Breast epithelium (tissue), 4 donors: Measurements from ENCODE around the gene PDRG1. TPM values are rescaled to one million over a fixed set of nuclear protein-coding genes. Genes with fewer than 3 reads are reported as not detected.

Experiments
- DNase-seq, 2 donors: peaks; one replicate each; pipeline ENCODE4 v3.0.0-alpha.2; 2019; ENCODE audit warnings: low spot score in 2 of 2
- H3K27ac ChIP-seq, 2 donors: fragments of 200-600 bp; sonication (generic) in 1 of 2; one replicate each; pipeline ENCODE4 v1.5.1; 2016 to 2019; ENCODE audit warnings: mild to moderate bottlenecking in 1 of 2
- H3K27me3 ChIP-seq, 2 donors: fragments of 200-600 bp; sonication (generic) in 1 of 2; one replicate each; pipeline versions ENCODE4 v1.5.1 to v1.6.0; 2017 to 2019; ENCODE audit warnings: control low read depth in 1 of 2, mild to moderate bottlenecking in 1 of 2
- H3K36me3 ChIP-seq: fragments of 200-600 bp; one replicate; pipeline ENCODE4 v1.5.1; 2019
- H3K4me1 ChIP-seq, 2 donors: fragments of 200-600 bp; sonication (generic); one replicate each; pipeline ENCODE4 v1.5.1; 2016 to 2019; ENCODE audit warnings: control low read depth in 1 of 2
- H3K4me3 ChIP-seq, 3 donors: fragments of 200-600 bp; sonication (generic); 1 replicate in 2 of 3; 2 replicates in 1 of 3; pipeline ENCODE4 v1.5.1; 2016 to 2019; ENCODE audit warnings: mild to moderate bottlenecking in 3 of 3, moderate library complexity in 2 of 3
- H3K9me3 ChIP-seq, 2 donors: fragments of 200-600 bp; sonication (generic) in 1 of 2; one replicate each; pipeline ENCODE4 v1.5.1; 2016 to 2019; ENCODE audit warnings: control low read depth in 1 of 2
- POLR2A ChIP-seq: fragments of 450-650 bp; IDR thresholded peaks from one replicate; pipeline ENCODE4 v1.6.1; 2016; ENCODE audit warnings: antibody characterized with exemption, mild to moderate bottlenecking, moderate library complexity
- POLR2AphosphoS5 ChIP-seq, 3 donors: sonication (generic); formaldehyde crosslinking; IDR thresholded peaks; one replicate each; pipeline ENCODE4 v1.6.1; 2017; ENCODE audit warnings: antibody characterized with exemption in 3 of 3
- intact Hi-C: fragments of 100-400 bp; cut with DNase I; formaldehyde crosslinking; loops from one replicate; pipeline ENCODE4 v1.15.1; 2023; ENCODE audit warnings: low total_unique reads
- total RNA-seq, 3 donors: library from RNA; depleted of rRNA; stranded (reverse); fragments of >200 nt; gene quantifications; one replicate each; pipeline ENCODE4 v1.1.0, GENCODE V29; 2016
- TF ChIP-seq, protein P1 (sequence below), 3 donors: fragments of 450-650 bp; IDR thresholded peaks; one replicate each; pipeline ENCODE4 v1.5.1; 2016 to 2017; ENCODE audit warnings: antibody characterized with exemption in 3 of 3, mild to moderate bottlenecking in 3 of 3, moderate library complexity in 3 of 3

Gene PDRG1
- total RNA-seq, result 10 to 100 TPM in 1 of 3 donors, 1 to 10 TPM in 2; 5.1 to 11.1 (median 9.8) TPM

DNA sequence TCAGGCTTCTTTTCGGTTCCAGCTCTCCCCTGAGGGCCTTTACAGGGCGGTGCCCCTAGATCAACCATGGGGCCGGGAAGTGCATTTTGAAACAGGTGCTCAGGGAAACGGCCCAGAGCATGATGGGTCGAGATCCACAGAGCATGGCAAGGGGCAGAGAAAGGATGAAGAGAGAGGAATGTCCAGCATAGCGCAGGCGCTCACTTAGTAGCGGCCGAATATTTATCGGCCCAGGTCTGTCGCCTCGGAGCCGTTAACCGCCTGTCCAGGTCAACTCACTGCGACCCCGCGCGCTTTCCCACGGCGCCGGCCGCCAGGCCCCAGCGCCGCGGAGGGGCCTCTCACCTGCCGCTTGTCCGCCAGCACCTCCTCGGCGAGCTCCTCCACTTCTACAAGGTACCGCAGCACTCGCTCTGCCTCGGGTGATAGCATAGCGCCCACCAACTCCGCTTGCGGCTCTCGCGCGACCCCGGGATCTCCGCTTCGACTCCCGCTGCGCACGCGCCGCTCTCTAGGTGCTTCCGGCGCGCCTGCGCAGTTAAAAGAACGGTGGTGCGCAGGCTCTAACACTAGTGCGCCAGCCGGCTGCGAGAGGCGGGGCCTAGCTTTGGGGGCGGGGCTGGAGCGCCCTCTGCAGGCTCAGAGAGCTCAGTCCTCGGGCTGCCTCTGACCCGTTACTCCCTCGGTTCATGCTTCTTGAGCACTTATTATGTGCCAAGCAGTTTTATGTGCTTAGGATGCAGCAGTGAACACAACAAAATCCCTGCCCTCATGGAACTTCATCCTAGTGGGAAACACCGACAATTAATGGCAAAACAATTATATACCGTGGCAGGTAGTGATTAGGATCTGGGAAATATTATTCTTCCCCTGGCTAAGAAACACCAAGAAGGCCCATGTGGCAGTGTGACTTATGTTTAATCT lies at the start of gene PDRG1:
Gene PDRG1, minus strand, starts transcription at position 517 of the 924 bp plus-strand sequence. Its CDS starts 85 bp downstream, at position 432.
- peaks cover 0 to 9% of the 10 kb centered on the region in 2 donors for H3K27me3 ChIP-seq
- peaks cover 5 to 12% of the 10 kb centered on the region in 2 donors for H3K4me1 ChIP-seq
- H3K36me3 ChIP-seq, result peaks cover 10% of the 10 kb centered on the region
- H3K9me3 ChIP-seq, result no peaks in the 10 kb centered on the region
- peak; percentile 89 to 96 for DNase-seq
- H3K4me3 ChIP-seq, result peak within 1 kb of the TSS; percentile 73 to 94 (median 86)
- intact Hi-C loops, result loop anchor here (10.0 kb wide), 2 partner anchors 97 to 127 kb away; no protein-coding TSS in a partner anchor
- TF ChIP-seq, protein P1, sequence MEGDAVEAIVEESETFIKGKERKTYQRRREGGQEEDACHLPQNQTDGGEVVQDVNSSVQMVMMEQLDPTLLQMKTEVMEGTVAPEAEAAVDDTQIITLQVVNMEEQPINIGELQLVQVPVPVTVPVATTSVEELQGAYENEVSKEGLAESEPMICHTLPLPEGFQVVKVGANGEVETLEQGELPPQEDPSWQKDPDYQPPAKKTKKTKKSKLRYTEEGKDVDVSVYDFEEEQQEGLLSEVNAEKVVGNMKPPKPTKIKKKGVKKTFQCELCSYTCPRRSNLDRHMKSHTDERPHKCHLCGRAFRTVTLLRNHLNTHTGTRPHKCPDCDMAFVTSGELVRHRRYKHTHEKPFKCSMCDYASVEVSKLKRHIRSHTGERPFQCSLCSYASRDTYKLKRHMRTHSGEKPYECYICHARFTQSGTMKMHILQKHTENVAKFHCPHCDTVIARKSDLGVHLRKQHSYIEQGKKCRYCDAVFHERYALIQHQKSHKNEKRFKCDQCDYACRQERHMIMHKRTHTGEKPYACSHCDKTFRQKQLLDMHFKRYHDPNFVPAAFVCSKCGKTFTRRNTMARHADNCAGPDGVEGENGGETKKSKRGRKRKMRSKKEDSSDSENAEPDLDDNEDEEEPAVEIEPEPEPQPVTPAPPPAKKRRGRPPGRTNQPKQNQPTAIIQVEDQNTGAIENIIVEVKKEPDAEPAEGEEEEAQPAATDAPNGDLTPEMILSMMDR (IDR thresholded peaks at IDR 0.05), result peak; percentile 37 to 91 (median 80)
- TF ChIP-seq POLR2AphosphoS5 (IDR thresholded peaks at IDR 0.05), result peak; percentile 72 to 85 (median 81)
- no peak for TF ChIP-seq POLR2A
- peak within 1 kb of the TSS; percentile 82 to 84 for H3K27ac ChIP-seq

DNA sequence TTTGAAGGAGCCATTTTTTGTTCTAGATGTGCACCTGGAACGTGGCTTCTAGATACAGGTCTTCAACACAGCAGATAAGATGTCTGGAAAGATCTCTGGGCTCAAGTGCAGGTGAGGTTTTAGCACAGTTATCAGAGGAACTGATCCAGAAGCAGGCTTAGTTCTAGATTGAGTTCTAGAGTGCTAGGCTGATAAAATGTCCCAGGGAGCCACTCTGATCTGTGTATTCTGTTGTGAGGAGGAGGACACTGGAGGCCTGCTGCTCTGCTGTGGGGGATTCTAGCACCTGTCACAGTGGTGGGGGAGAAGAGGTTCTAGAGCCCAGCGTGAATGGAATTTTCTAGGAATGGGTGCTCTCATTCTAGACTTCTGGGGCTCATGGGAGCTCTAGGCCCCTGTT lies 46.4 kb upstream of the PDRG1 start:
- Histone ChIP-seq H3K27me3 (peaks cover 0 to 44% of the 10 kb centered on the region in 2 donors), H3K36me3 (no peaks in the 10 kb centered on the region), H3K9me3 (no peaks in the 10 kb centered on the region), H3K4me3 (no peak overlapping the region), H3K27ac (no peak overlapping the region), H3K4me1 (no peaks in the 10 kb centered on the region)
- intact Hi-C loops, result no loop called here
- no peak for TF ChIP-seq POLR2AphosphoS5 (IDR thresholded peaks at IDR 0.05)
- TF ChIP-seq, protein P1 (IDR thresholded peaks at IDR 0.05), result no peak
- TF ChIP-seq POLR2A, result no peak
- DNase-seq, result no peak

DNA sequence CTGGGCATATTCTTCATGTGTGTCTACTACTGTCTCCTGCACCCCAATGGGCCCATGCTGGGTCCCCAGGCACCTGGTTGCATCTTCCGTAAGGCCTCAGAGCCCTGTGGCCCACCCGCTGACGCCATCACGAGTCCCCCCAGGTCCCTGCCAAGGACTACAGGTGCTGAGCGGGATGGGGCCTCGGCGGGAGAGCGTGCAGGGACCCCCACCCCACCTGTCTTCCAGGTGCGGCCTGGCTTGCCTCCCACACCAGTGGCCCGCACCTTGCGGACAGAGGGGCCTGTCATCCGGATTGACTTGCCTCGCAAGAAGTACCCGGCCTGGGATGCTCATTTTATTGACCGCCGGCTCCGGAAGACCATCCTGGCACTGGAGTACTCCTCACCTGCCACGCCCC lies 45.1 kb upstream of the PDRG1 start:
- DNase-seq, result no peak
- Histone ChIP-seq H3K4me1 (no peaks in the 10 kb centered on the region), H3K36me3 (no peaks in the 10 kb centered on the region), H3K9me3 (no peaks in the 10 kb centered on the region), H3K27me3 (peaks cover 0 to 46% of the 10 kb centered on the region in 2 donors), H3K27ac (no peak overlapping the region), H3K4me3 (no peak overlapping the region)
- intact Hi-C loops, result no loop called here
- TF ChIP-seq POLR2A, result no peak
- TF ChIP-seq, protein P1 (IDR thresholded peaks at IDR 0.05), result no peak
- no peak for TF ChIP-seq POLR2AphosphoS5 (IDR thresholded peaks at IDR 0.05)

DNA sequence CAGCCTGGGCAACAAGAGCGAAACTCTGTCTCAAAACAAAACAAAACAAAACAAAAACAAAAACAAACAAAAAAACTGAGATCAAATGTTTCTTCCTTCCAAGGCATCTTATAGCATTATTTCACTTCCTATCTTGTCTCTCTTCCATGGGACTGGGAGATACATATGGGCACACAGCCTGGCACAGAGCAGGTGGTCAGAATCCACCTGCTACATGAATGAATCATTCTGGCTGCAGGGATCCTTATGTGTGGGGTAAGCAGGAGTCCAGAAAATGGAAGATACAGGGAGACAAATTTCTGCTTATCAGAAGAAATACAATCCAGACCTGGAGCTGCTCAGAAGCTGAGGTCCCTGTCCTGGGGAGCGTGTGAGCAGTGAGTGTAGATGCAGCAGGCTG lies 40.2 kb upstream of the PDRG1 start:
- H3K4me1 ChIP-seq, result no peaks in the 10 kb centered on the region
- H3K27me3 ChIP-seq, result peaks cover 0 to 40% of the 10 kb centered on the region in 2 donors
- no peaks in the 10 kb centered on the region for H3K36me3 ChIP-seq
- DNase-seq, result no peak
- H3K27ac ChIP-seq, result no peak overlapping the region
- no peak overlapping the region for H3K4me3 ChIP-seq
- intact Hi-C loops, result no loop called here
- TF ChIP-seq, protein P1 (IDR thresholded peaks at IDR 0.05), result no peak
- TF ChIP-seq POLR2AphosphoS5 (IDR thresholded peaks at IDR 0.05) (no peak), POLR2A (no peak)
- no peaks in the 10 kb centered on the region for H3K9me3 ChIP-seq

DNA sequence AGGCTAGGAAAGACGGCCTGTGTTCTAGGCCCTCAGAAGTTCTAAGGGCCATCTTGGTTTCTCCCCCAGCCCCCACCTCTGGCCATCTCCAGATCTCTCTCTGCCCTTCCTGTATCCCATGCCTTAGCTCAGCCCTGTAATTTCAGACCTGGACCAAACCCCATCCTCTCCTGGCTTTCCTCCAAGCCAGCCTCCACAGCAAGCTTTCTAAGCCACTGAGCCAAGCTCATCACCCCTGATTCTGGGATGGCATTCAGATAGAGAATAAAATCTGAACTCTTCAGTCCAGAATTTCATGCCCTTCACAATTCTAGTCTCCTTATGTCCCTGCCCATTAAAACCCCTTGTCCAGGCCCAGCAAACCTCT lies 39.5 kb upstream of the PDRG1 start:
- H3K27me3 ChIP-seq, result peaks cover 0 to 32% of the 10 kb centered on the region in 2 donors
- TF ChIP-seq POLR2AphosphoS5 (IDR thresholded peaks at IDR 0.05) (no peak), POLR2A (no peak)
- TF ChIP-seq, protein P1 (IDR thresholded peaks at IDR 0.05), result no peak
- H3K9me3 ChIP-seq, result no peaks in the 10 kb centered on the region
- H3K4me1 ChIP-seq, result no peaks in the 10 kb centered on the region
- no peak for DNase-seq
- no peaks in the 10 kb centered on the region for H3K36me3 ChIP-seq
- no peak overlapping the region for H3K27ac ChIP-seq
- intact Hi-C loops, result no loop called here
- no peak overlapping the region for H3K4me3 ChIP-seq
